HEK293 (cell line): ENCODE data around the gene LBHD2.

Experiments used
- CTCF ChIA-PET: fragments of 350-600 bp; formaldehyde crosslinking; extraction: SDS; loops from one replicate; lab custom pipeline; 2021; ENCODE audit warnings: antibody characterized with exemption; lab: Yijun Ruan, JAX
- POLR2A ChIA-PET: fragments of 300-600 bp; formaldehyde crosslinking; extraction: SDS; loops from one replicate; lab custom pipeline; 2020; ENCODE audit warnings: antibody characterized with exemption, inconsistent platforms; lab: Yijun Ruan, JAX
- H3K27ac ChIP-seq: fragments of 200-500 bp; sonication (Bioruptor generic); 2 replicates; pipeline ENCODE4 v1.5.1; 2014; ENCODE audit warnings: low read depth, low read length, control low read depth, inconsistent platforms; ENCODE audit errors: extremely low read depth
- H3K36me3 ChIP-seq, 2 experiments: fragments of 200-500 bp in 1 of 2; sonication (Bioruptor generic) in 1 of 2; 1 replicate in 1 of 2; 2 replicates in 1 of 2; pipeline ENCODE4 v1.5.1; 2014 to 2017; ENCODE audit warnings: inconsistent platforms in 2 of 2, low read length in 2 of 2; ENCODE audit not compliant: control insufficient read depth in 2 of 2, insufficient read depth in 1 of 2
- H3K4me1 ChIP-seq: fragments of 200-500 bp; sonication (Bioruptor generic); 2 replicates; pipeline ENCODE4 v1.5.1; 2014; ENCODE audit warnings: mild to moderate bottlenecking, low read length, inconsistent platforms; ENCODE audit not compliant: control insufficient read depth, insufficient read depth
- H3K4me3 ChIP-seq: 2 replicates; pipeline ENCODE4 v1.5.1; 2011; ENCODE audit warnings: low read depth, mild to moderate bottlenecking, control low read depth, low read length, moderate library complexity
- H3K9me3 ChIP-seq: fragments of 200-500 bp; sonication (Bioruptor generic); 2 replicates; pipeline ENCODE4 v1.5.1; 2014; ENCODE audit warnings: low read depth, low read length, inconsistent platforms; ENCODE audit not compliant: control insufficient read depth, insufficient read depth
- BCL11B ChIP-seq: fragments of 450-650 bp; formaldehyde crosslinking; IDR thresholded peaks from 2 replicates; pipeline ENCODE4 v1.5.1; 2016; ENCODE audit warnings: low read depth, missing biosample characterization, missing genetic modification characterization
- BCL6B ChIP-seq: fragments of 450-650 bp; formaldehyde crosslinking; IDR thresholded peaks from 2 replicates; pipeline ENCODE4 v1.5.1; 2017; ENCODE audit warnings: missing biosample characterization, missing genetic modification characterization
- GLI2 ChIP-seq: fragments of 450-650 bp; formaldehyde crosslinking; IDR thresholded peaks from 2 replicates; pipeline ENCODE4; 2017; ENCODE audit warnings: missing biosample characterization, missing genetic modification characterization, low read depth, borderline replicate concordance
- KLF1 ChIP-seq: fragments of 450-650 bp; formaldehyde crosslinking; IDR thresholded peaks from 2 replicates; pipeline ENCODE4 v1.5.1; 2016; ENCODE audit warnings: missing biosample characterization, missing genetic modification characterization
- KLF10 ChIP-seq: fragments of 450-650 bp; IDR thresholded peaks from 2 replicates; pipeline ENCODE4 v1.5.1; 2018; ENCODE audit warnings: missing biosample characterization, mild to moderate bottlenecking, missing genetic modification characterization
- KLF8 ChIP-seq: fragments of 450-650 bp; formaldehyde crosslinking; IDR thresholded peaks from 2 replicates; pipeline ENCODE4 v1.5.1; 2016; ENCODE audit warnings: missing biosample characterization, missing genetic modification characterization
- KLF9 ChIP-seq: fragments of 450-650 bp; formaldehyde crosslinking; IDR thresholded peaks from 2 replicates; pipeline ENCODE4 v1.5.1; 2016; ENCODE audit warnings: missing biosample characterization, missing genetic modification characterization, low read depth
- MYNN ChIP-seq: fragments of 450-650 bp; formaldehyde crosslinking; IDR thresholded peaks from 2 replicates; pipeline ENCODE4 v1.5.1; 2016; ENCODE audit warnings: missing biosample characterization, missing genetic modification characterization, borderline replicate concordance
- ZBTB44 ChIP-seq: fragments of 450-650 bp; IDR thresholded peaks from 2 replicates; pipeline ENCODE4 v1.5.1; 2018; ENCODE audit warnings: missing biosample characterization, mild to moderate bottlenecking, missing genetic modification characterization
- ZBTB7A ChIP-seq: fragments of 450-650 bp; formaldehyde crosslinking; IDR thresholded peaks from 2 replicates; pipeline ENCODE4 v1.5.1; 2016; ENCODE audit warnings: low read depth, missing biosample characterization, missing genetic modification characterization
- ZFP3 ChIP-seq: fragments of 450-650 bp; formaldehyde crosslinking; IDR thresholded peaks from 2 replicates; pipeline ENCODE4 v1.5.1; 2016; ENCODE audit warnings: low read depth, missing biosample characterization, missing genetic modification characterization
- ZIC2 ChIP-seq: fragments of 450-650 bp; formaldehyde crosslinking; IDR thresholded peaks from 2 replicates; pipeline ENCODE4 v1.5.1; 2016; ENCODE audit warnings: missing biosample characterization, missing genetic modification characterization
- ZNF114 ChIP-seq: fragments of 450-650 bp; formaldehyde crosslinking; IDR thresholded peaks from 2 replicates; pipeline ENCODE4 v1.5.0; 2017; ENCODE audit warnings: missing biosample characterization, missing genetic modification characterization
- ZNF280C ChIP-seq: fragments of 450-650 bp; formaldehyde crosslinking; IDR thresholded peaks from 2 replicates; pipeline ENCODE4 v1.5.1; 2016; ENCODE audit warnings: missing biosample characterization, missing genetic modification characterization
- ZNF292 ChIP-seq: fragments of 450-650 bp; formaldehyde crosslinking; IDR thresholded peaks from 2 replicates; pipeline ENCODE4 v1.5.1; 2016; ENCODE audit warnings: low read depth, missing biosample characterization, missing genetic modification characterization, borderline replicate concordance
- ZNF501 ChIP-seq: fragments of 450-650 bp; formaldehyde crosslinking; IDR thresholded peaks from 2 replicates; pipeline ENCODE4 v1.5.1; 2016; ENCODE audit warnings: missing biosample characterization, missing genetic modification characterization
- ZNF558 ChIP-seq: fragments of 450-650 bp; formaldehyde crosslinking; IDR thresholded peaks from 2 replicates; pipeline ENCODE4 v1.5.1; 2016; ENCODE audit warnings: missing biosample characterization, missing genetic modification characterization
- ZSCAN23 ChIP-seq: fragments of 450-650 bp; formaldehyde crosslinking; IDR thresholded peaks from 2 replicates; pipeline ENCODE4 v1.5.1; 2016; ENCODE audit warnings: missing biosample characterization, missing genetic modification characterization
- TF ChIP-seq, protein P1 (sequence below): fragments of 450-650 bp; formaldehyde crosslinking; IDR thresholded peaks from 2 replicates; pipeline ENCODE4 v1.5.1; 2016; ENCODE audit warnings: missing biosample characterization, missing genetic modification characterization
- TF ChIP-seq, protein P2 (sequence below): fragments of 450-650 bp; formaldehyde crosslinking; IDR thresholded peaks from 2 replicates; pipeline ENCODE4; 2016; ENCODE audit warnings: missing biosample characterization, missing genetic modification characterization

The LBHD2 gene

DNA sequence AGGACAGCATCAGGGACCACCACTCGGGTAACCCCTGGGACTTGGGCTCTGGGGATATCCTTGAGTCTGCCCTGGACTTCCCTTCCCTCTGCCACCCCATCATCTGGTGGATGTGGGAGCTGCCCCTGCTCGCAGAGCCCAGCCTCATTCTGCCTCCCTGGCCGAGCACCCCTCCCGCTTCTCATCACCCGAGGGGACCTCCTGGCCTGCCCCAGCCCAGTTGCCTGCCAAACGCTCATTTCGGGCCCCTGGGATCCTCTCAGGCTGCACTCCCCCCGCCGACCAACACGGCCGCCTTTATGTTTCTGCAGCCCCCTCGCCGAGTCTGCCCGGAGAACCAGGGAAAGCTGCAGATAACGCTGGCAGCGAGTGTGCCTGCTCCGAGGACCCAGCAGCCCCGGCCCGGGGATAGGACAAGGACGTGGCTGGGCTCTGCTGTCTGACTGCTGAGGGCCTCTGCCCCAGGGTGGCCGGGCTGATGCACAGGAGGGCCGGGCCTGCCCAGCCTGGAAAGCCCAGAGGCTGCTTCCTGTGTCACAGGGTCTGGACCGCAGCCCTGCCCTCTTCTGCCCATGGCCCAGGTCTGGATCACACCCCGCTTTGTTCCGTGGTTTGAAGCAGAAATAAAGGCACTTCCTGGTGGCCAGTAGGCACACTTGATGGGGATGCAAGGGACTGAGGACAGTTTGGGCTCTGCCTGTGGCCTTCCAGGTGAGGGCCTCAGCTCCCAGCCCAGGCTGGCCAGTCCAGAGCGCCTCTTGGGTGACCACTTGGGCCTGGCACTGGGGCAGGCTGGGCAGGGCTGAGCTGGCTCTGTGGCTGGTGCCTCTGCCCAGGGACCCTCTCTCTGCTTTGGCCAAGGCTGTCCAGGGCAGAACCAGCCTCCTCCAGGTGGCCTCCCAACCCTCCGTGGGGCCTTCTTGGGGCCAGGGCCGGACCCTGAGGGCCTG is 5.7 kb downstream of the LBHD2 start:
- no peaks in the 10 kb centered on the region for H3K36me3 ChIP-seq
- no peak overlapping the region for H3K27ac ChIP-seq
- no peak overlapping the region for H3K4me3 ChIP-seq
- CTCF ChIA-PET: interaction anchor here (0.6 to 1.2 kb wide), 3 partner anchors 15 to 831 kb away, joined by 3 to 4 read pairs (median 3); no protein-coding TSS in a partner anchor
- no peaks in the 10 kb centered on the region; the same call in 1 of the 2 replicates for H3K4me1 ChIP-seq
- TF ChIP-seq ZSCAN23 (tag by site-specific recombination) (no peak), GLI2 (tag by site-specific recombination) (no peak), ZNF280C (tag by site-specific recombination) (no peak), KLF8 (tag by site-specific recombination) (no peak), ZBTB44 (tag by site-specific recombination) (no peak), MYNN (tag by site-specific recombination) (no peak), ZNF501 (tag by site-specific recombination) (no peak), ZIC2 (tag by site-specific recombination) (no peak), KLF10 (tag by site-specific recombination) (no peak), ZBTB7A (tag by site-specific recombination) (no peak), ZNF558 (tag by site-specific recombination) (no peak)
- TF ChIP-seq, protein P1, sequence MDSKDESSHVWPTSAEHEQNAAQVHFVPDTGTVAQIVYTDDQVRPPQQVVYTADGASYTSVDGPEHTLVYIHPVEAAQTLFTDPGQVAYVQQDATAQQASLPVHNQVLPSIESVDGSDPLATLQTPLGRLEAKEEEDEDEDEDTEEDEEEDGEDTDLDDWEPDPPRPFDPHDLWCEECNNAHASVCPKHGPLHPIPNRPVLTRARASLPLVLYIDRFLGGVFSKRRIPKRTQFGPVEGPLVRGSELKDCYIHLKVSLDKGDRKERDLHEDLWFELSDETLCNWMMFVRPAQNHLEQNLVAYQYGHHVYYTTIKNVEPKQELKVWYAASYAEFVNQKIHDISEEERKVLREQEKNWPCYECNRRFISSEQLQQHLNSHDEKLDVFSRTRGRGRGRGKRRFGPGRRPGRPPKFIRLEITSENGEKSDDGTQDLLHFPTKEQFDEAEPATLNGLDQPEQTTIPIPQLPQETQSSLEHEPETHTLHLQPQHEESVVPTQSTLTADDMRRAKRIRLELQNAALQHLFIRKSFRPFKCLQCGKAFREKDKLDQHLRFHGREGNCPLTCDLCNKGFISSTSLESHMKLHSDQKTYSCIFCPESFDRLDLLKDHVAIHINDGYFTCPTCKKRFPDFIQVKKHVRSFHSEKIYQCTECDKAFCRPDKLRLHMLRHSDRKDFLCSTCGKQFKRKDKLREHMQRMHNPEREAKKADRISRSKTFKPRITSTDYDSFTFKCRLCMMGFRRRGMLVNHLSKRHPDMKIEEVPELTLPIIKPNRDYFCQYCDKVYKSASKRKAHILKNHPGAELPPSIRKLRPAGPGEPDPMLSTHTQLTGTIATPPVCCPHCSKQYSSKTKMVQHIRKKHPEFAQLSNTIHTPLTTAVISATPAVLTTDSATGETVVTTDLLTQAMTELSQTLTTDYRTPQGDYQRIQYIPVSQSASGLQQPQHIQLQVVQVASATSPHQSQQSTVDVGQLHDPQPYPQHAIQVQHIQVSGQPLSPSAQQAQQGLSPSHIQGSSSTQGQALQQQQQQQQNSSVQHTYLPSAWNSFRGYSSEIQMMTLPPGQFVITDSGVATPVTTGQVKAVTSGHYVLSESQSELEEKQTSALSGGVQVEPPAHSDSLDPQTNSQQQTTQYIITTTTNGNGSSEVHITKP (tag by site-specific recombination): no peak
- POLR2A ChIA-PET: no interaction called here
- H3K9me3 ChIP-seq: no peaks in the 10 kb centered on the region

DNA sequence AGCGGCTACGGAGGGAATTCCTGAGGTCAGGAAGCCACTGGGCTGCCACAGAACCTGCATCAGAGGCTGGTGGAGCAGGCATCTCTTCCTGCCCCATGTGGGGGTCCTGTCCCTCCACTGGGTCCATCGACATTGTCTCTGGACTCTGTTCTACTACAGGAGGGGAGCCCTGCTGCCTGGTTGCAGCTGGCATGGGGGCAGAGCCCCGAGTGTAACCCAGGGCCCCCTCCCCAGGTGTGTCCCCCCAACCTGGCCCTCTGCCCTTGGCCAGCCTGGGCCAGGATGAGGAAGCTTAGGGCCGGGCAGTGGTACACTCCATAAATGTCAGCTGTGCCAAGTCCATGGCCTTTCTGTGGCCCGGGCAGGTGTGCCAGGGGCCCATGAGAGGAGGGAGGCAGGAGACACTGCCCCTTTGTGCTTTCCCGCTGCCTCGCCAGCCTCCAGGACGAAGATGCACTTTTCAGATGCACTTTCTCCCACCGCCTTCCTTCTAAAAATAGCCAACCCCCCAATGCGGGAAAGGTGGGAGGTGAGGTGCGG is 6.5 kb downstream of the LBHD2 start:
- ChIA-PET POLR2A (no interaction called here), CTCF (interaction anchor here (0.5 to 2.1 kb wide), 5 partner anchors 15 to 405 kb away, joined by 3 to 7 read pairs (median 3); no protein-coding TSS in a partner anchor)
- no peak overlapping the region for H3K27ac ChIP-seq
- H3K4me3 ChIP-seq: no peak overlapping the region
- no peaks in the 10 kb centered on the region for H3K9me3 ChIP-seq
- H3K36me3 ChIP-seq: no peaks in the 10 kb centered on the region
- H3K4me1 ChIP-seq: no peaks in the 10 kb centered on the region; the same call in 1 of the 2 replicates
- TF ChIP-seq KLF9 (no peak), KLF1 (tag by site-specific recombination) (no peak), ZNF292 (tag by site-specific recombination) (no peak), BCL11B (tag by site-specific recombination) (no peak), ZFP3 (tag by site-specific recombination) (no peak), ZNF114 (tag by site-specific recombination) (no peak), BCL6B (tag by site-specific recombination) (no peak)
- TF ChIP-seq, protein P2, sequence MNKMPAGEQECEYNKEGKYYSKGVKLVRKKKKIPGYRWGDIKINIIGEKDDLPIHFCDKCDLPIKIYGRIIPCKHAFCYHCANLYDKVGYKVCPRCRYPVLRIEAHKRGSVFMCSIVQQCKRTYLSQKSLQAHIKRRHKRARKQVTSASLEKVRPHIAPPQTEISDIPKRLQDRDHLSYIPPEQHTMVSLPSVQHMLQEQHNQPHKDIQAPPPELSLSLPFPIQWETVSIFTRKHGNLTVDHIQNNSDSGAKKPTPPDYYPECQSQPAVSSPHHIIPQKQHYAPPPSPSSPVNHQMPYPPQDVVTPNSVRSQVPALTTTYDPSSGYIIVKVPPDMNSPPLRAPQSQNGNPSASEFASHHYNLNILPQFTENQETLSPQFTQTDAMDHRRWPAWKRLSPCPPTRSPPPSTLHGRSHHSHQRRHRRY (tag by site-specific recombination): no peak
